HCT116 (cell line): ENCODE results near the gene CD28. TPM values are rescaled to one million over a fixed set of nuclear protein-coding genes. Genes with fewer than 3 reads are reported as not detected.

ENCODE experiments used
- ATAC-seq: fragments of 200-7000 bp; cut with Tn5 transposase; 2 replicates; pipeline ENCODE4 v1.9.1; 2020; ENCODE audit warnings: mild to moderate bottlenecking, moderate library complexity
- BruUV-seq: library from RNA; stranded (reverse); fragments of 400-500 nt; replicated peaks from 2 replicates; lab custom pipeline; 2021; lab: Mats Ljungman, UMichigan
- CTCF ChIA-PET: fragments of 300-600 bp; sonication (Branson Sonifier 250); formaldehyde crosslinking; loops from one replicate; lab custom pipeline; 2021; ENCODE audit warnings: antibody characterized with exemption; lab: Charles Lee
- POLR2A ChIA-PET: fragments of 300-600, 350-600 bp; sonication (Branson Sonifier 250); formaldehyde crosslinking; loops from one replicate; lab custom pipeline; 2021; ENCODE audit warnings: antibody characterized with exemption; lab: Charles Lee
- RAD21 ChIA-PET, 2 experiments: fragments of 300-600 bp; sonication (Branson Sonifier 250); formaldehyde crosslinking; loops; one replicate each; lab custom pipeline; 2023; ENCODE audit warnings: low total read pairs in 2 of 2; ENCODE audit not compliant: uncharacterized antibody in 2 of 2, unreplicated experiment in 2 of 2, low non-redundant PET in 1 of 2; lab: Charles Lee
- DNase-seq: peaks from one replicate; pipeline ENCODE4 v3.0.0-alpha.2; 2010; ENCODE audit warnings: low read depth, low spot score
- H2AFZ ChIP-seq: fragments of 200-600 bp; shearing (Covaris generic), sonication (generic); 2 replicates; pipeline ENCODE4 v1.6.1; 2017; ENCODE audit warnings: low read depth, mixed run types, mixed read lengths, antibody characterized with exemption, low read length; ENCODE audit not compliant: poor library complexity, severe bottlenecking
- H3K27ac ChIP-seq: 2 replicates; pipeline ENCODE4 v1.5.1; 2012; ENCODE audit warnings: low read depth, low read length
- H3K27me3 ChIP-seq: fragments of 200-600 bp; sonication (generic); 2 replicates; pipeline ENCODE4 v1.6.1; 2016; ENCODE audit warnings: mixed run types, low read length, mixed read lengths; ENCODE audit not compliant: insufficient read depth
- H3K36me3 ChIP-seq, 2 experiments: fragments of 200-500 bp in 1 of 2; fragments of 200-600 bp in 1 of 2; sonication (Bioruptor generic) in 1 of 2; sonication (generic) in 1 of 2; 2 replicates each; pipeline versions ENCODE4 v1.5.1 to v1.6.1; 2014 to 2016; ENCODE audit warnings: low read length in 2 of 2, inconsistent platforms in 1 of 2, mixed read lengths in 1 of 2, mixed run types in 1 of 2; ENCODE audit not compliant: insufficient read depth in 2 of 2, control insufficient read depth in 1 of 2
- H3K4me1 ChIP-seq, 2 experiments: fragments of 200-600 bp in 1 of 2; sonication (generic) in 1 of 2; 2 replicates each; pipeline versions ENCODE4 v1.5.1 to v1.6.1; 2012 to 2017; ENCODE audit warnings: low read length in 2 of 2, inconsistent platforms in 1 of 2, mild to moderate bottlenecking in 1 of 2, mixed read lengths in 1 of 2, mixed run types in 1 of 2, moderate library complexity in 1 of 2; ENCODE audit not compliant: insufficient read depth in 2 of 2, control insufficient read depth in 1 of 2
- H3K4me2 ChIP-seq: fragments of 200-600 bp; sonication (generic); 2 replicates; pipeline ENCODE4 v1.6.1; 2017; ENCODE audit warnings: mixed run types, low read length, mixed read lengths
- H3K4me3 ChIP-seq, 2 experiments: fragments of 200-600 bp in 1 of 2; sonication (generic) in 1 of 2; replicated peaks in 1 of 2; 2 replicates each; pipeline ENCODE4 v1.5.1; 2011 to 2016; ENCODE audit warnings: low read length in 2 of 2, control low read depth in 1 of 2, low read depth in 1 of 2, mild to moderate bottlenecking in 1 of 2, mixed read lengths in 1 of 2, mixed run types in 1 of 2
- H3K79me2 ChIP-seq: fragments of 200-600 bp; sonication (generic); 2 replicates; pipeline ENCODE4 v1.6.1; 2017; ENCODE audit warnings: mild to moderate bottlenecking, mixed run types, low read length, moderate library complexity, mixed read lengths; ENCODE audit not compliant: insufficient read depth
- H3K9ac ChIP-seq: fragments of 200-600 bp; sonication (generic); 2 replicates; pipeline ENCODE4 v1.6.1; 2016; ENCODE audit warnings: low read length, mixed read lengths
- H3K9me2 ChIP-seq: fragments of 200-600 bp; sonication (generic), shearing (Covaris generic); 2 replicates; pipeline ENCODE4 v1.6.1; 2017; ENCODE audit warnings: mixed run types, mild to moderate bottlenecking, moderate library complexity; ENCODE audit not compliant: insufficient read depth
- H3K9me3 ChIP-seq, 2 experiments: fragments of 200-500 bp in 1 of 2; fragments of 200-600 bp in 1 of 2; sonication (Bioruptor generic) in 1 of 2; sonication (generic) in 1 of 2; 2 replicates each; pipeline ENCODE4 v1.6.1; 2014 to 2017; ENCODE audit warnings: low read length in 2 of 2, mixed read lengths in 2 of 2, inconsistent platforms in 1 of 2, low read depth in 1 of 2, mild to moderate bottlenecking in 1 of 2, mixed run types in 1 of 2, moderate library complexity in 1 of 2; ENCODE audit not compliant: control insufficient read depth in 1 of 2, insufficient read depth in 1 of 2
- H4K20me1 ChIP-seq: fragments of 200-600 bp; sonication (generic), shearing (Covaris generic); 2 replicates; pipeline ENCODE4 v1.6.1; 2017; ENCODE audit warnings: mixed run types, mild to moderate bottlenecking, moderate library complexity; ENCODE audit not compliant: insufficient read depth
- CBX3 ChIP-seq: IDR thresholded peaks from 2 replicates; pipeline ENCODE4 v1.6.1; 2012; ENCODE audit warnings: low read depth
- CEBPB ChIP-seq: IDR thresholded peaks from 2 replicates; pipeline ENCODE4 v1.6.1; 2012; ENCODE audit warnings: low read depth
- EGR1 ChIP-seq: IDR thresholded peaks from 2 replicates; pipeline ENCODE4 v1.6.1; 2012; ENCODE audit warnings: low read depth
- ELF1 ChIP-seq: IDR thresholded peaks from 2 replicates; pipeline ENCODE4 v1.6.1; 2012; ENCODE audit warnings: low read depth, borderline replicate concordance
- EZH2 ChIP-seq: fragments of 200-600 bp; sonication (generic); IDR thresholded peaks from 2 replicates; pipeline ENCODE4 v1.6.1; 2017; ENCODE audit warnings: antibody characterized with exemption, mixed run types
- JUND ChIP-seq: IDR thresholded peaks from 2 replicates; pipeline ENCODE4 v1.6.1; 2012
- MAX ChIP-seq: IDR thresholded peaks from 2 replicates; pipeline ENCODE4 v1.6.1; 2012
- POLR2A ChIP-seq: IDR thresholded peaks from 2 replicates; pipeline ENCODE4 v1.7.0; 2011; ENCODE audit warnings: borderline replicate concordance; ENCODE audit not compliant: insufficient read depth, insufficient read length; ENCODE audit errors: extremely low read depth
- POLR2AphosphoS5 ChIP-seq: IDR thresholded peaks from 2 replicates; pipeline ENCODE4 v1.6.1; 2011; ENCODE audit warnings: mild to moderate bottlenecking, low read depth, low read length, moderate library complexity
- RAD21 ChIP-seq: IDR thresholded peaks from 2 replicates; pipeline ENCODE4 v1.6.1; 2012; ENCODE audit warnings: low read depth, mild to moderate bottlenecking
- SIN3A ChIP-seq: IDR thresholded peaks from 2 replicates; pipeline ENCODE4 v1.6.1; 2012; ENCODE audit warnings: low read depth
- TCF7L2 ChIP-seq: IDR thresholded peaks from 2 replicates; pipeline ENCODE4 v1.7.0; 2011; ENCODE audit warnings: borderline replicate concordance, inconsistent platforms; ENCODE audit not compliant: insufficient read depth, insufficient read length; ENCODE audit errors: extremely low read depth
- YY1 ChIP-seq: IDR thresholded peaks from 2 replicates; pipeline ENCODE4 v1.6.1; 2011; ENCODE audit warnings: low read length, low read depth, moderate library complexity, mild to moderate bottlenecking; ENCODE audit not compliant: insufficient replicate concordance; ENCODE audit errors: extremely low read depth
- ZBTB33 ChIP-seq: IDR thresholded peaks from 2 replicates; pipeline ENCODE4 v1.6.1; 2011; ENCODE audit warnings: mild to moderate bottlenecking, low read length, moderate library complexity; ENCODE audit not compliant: insufficient replicate concordance; ENCODE audit errors: extremely low read depth
- ZFX ChIP-seq: fragments of 450-650 bp; IDR thresholded peaks from 2 replicates; pipeline ENCODE4 v1.6.1; 2017
- intact Hi-C: fragments of 100-400 bp; cut with micrococcal nuclease; formaldehyde crosslinking; loops from 2 replicates; pipeline ENCODE4 v1.10.0; 2022
- total RNA-seq: library from RNA; stranded (reverse); gene quantifications from one replicate; pipeline ENCODE4 v1.2.1, GENCODE V29; 2021; ENCODE audit not compliant: unreplicated experiment
- TF ChIP-seq, protein P1 (sequence below): IDR thresholded peaks from 2 replicates; pipeline ENCODE4 v1.6.1; 2012
- TF ChIP-seq, protein P2 (sequence below), 3 experiments: fragments of 200-600 bp in 1 of 3; sonication (generic) in 1 of 3; IDR thresholded peaks in 2 of 3; conservative IDR thresholded peaks in 1 of 3; 2 replicates each; pipeline ENCODE4 v1.5.1; 2012 to 2017; ENCODE audit warnings: low read depth in 2 of 3, low read length in 2 of 3, antibody characterized with exemption in 1 of 3, borderline replicate concordance in 1 of 3, control low read depth in 1 of 3, mild to moderate bottlenecking in 1 of 3, mixed read lengths in 1 of 3, mixed run types in 1 of 3, moderate library complexity in 1 of 3; ENCODE audit not compliant: insufficient read depth in 1 of 3

The CD28 gene
- total RNA-seq, 1 experiment from 2014 or later: 0.37 TPM

DNA sequence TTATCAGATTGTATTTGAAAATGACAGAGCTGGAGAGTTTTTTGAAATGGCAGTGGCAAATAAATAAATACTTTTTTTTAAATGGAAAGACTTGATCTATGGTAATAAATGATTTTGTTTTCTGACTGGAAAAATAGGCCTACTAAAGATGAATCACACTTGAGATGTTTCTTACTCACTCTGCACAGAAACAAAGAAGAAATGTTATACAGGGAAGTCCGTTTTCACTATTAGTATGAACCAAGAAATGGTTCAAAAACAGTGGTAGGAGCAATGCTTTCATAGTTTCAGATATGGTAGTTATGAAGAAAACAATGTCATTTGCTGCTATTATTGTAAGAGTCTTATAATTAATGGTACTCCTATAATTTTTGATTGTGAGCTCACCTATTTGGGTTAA lies 30.9 kb downstream of the CD28 start:
- H3K9me3 ChIP-seq: no peaks in the 10 kb centered on the region
- H3K27ac ChIP-seq: no peak overlapping the region
- ATAC-seq (no peak), DNase-seq (no peak)
- intact Hi-C loops: no loop called here
- no peak overlapping the region for H3K4me2 ChIP-seq
- H3K27me3 ChIP-seq: no peaks in the 10 kb centered on the region
- no peak overlapping the region for H3K9ac ChIP-seq
- H2AFZ ChIP-seq: no peak overlapping the region
- ChIA-PET RAD21 (no interaction called here), POLR2A (no interaction called here), CTCF (no interaction called here)
- no peak overlapping the region for H3K4me3 ChIP-seq
- H3K36me3 ChIP-seq: no peaks in the 10 kb centered on the region
- H4K20me1 ChIP-seq: no peaks in the 10 kb centered on the region
- TF ChIP-seq MAX: no peak
- no peak for TF ChIP-seq YY1
- no peak for TF ChIP-seq EGR1
- TF ChIP-seq, protein P1, sequence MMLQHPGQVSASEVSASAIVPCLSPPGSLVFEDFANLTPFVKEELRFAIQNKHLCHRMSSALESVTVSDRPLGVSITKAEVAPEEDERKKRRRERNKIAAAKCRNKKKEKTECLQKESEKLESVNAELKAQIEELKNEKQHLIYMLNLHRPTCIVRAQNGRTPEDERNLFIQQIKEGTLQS: no peak
- TF ChIP-seq ELF1: no peak
- TF ChIP-seq CBX3: no peak
- no peak for TF ChIP-seq POLR2A
- no TSS peak for BruUV-seq
- no peaks in the 10 kb centered on the region for H3K4me1 ChIP-seq
- no peaks in the 10 kb centered on the region for H3K79me2 ChIP-seq
- H3K9me2 ChIP-seq: no peaks in the 10 kb centered on the region

DNA sequence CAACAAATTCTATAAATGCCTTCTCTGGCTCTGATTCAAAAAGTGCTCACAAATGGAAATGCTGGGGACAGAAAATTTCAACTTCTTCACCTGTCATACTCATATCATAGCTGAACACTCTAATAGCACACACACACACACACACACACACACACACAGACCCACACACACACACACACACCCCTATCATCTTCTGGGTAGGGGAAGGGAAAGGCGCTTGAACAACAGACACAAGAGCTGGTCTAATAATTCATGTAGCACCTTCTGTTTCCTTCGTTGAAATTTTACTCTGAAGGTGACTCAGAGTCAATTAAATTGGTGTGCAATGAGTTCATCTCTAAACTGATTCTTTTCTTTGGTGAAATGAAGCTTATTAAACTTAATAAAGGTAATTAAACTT lies 32.9 kb downstream of the CD28 start:
- BruUV-seq: no TSS peak
- no peak overlapping the region for H3K4me3 ChIP-seq
- POLR2A ChIA-PET: no interaction called here
- no peaks in the 10 kb centered on the region for H3K36me3 ChIP-seq
- no peaks in the 10 kb centered on the region for H4K20me1 ChIP-seq
- no peaks in the 10 kb centered on the region for H3K79me2 ChIP-seq
- ATAC-seq: no peak
- no peaks in the 10 kb centered on the region for H3K9me3 ChIP-seq
- H3K4me1 ChIP-seq: no peaks in the 10 kb centered on the region
- intact Hi-C loops: no loop called here
- no peaks in the 10 kb centered on the region for H3K9me2 ChIP-seq
- H3K9ac ChIP-seq: no peak overlapping the region
- CTCF ChIA-PET: no interaction called here
- no peak overlapping the region for H3K27ac ChIP-seq
- no peak for DNase-seq
- no peak overlapping the region for H3K4me2 ChIP-seq
- RAD21 ChIA-PET: no interaction called here
- H2AFZ ChIP-seq: no peak overlapping the region
- H3K27me3 ChIP-seq: no peaks in the 10 kb centered on the region
- TF ChIP-seq JUND (no peak), CEBPB (no peak), EZH2 (no peak), POLR2AphosphoS5 (no peak), POLR2A (no peak), MAX (no peak), RAD21 (no peak), CBX3 (no peak), SIN3A (no peak), ZBTB33 (no peak), ZFX (no peak), ELF1 (no peak), TCF7L2 (no peak)
- TF ChIP-seq, protein P2, sequence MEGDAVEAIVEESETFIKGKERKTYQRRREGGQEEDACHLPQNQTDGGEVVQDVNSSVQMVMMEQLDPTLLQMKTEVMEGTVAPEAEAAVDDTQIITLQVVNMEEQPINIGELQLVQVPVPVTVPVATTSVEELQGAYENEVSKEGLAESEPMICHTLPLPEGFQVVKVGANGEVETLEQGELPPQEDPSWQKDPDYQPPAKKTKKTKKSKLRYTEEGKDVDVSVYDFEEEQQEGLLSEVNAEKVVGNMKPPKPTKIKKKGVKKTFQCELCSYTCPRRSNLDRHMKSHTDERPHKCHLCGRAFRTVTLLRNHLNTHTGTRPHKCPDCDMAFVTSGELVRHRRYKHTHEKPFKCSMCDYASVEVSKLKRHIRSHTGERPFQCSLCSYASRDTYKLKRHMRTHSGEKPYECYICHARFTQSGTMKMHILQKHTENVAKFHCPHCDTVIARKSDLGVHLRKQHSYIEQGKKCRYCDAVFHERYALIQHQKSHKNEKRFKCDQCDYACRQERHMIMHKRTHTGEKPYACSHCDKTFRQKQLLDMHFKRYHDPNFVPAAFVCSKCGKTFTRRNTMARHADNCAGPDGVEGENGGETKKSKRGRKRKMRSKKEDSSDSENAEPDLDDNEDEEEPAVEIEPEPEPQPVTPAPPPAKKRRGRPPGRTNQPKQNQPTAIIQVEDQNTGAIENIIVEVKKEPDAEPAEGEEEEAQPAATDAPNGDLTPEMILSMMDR (IDR thresholded peaks at IDR 0.05 in 2 of 3, conservative IDR thresholded peaks at IDR 0.05 in 1 of 3; ENCODE audit: borderline replicate concordance in 1 of 3, insufficient read depth in 1 of 3, low read depth in 2 of 3, low read length in 2 of 3): no peak
